GM15510 (cell line): ENCODE data around the gene PHTF1.

ENCODE experiments used
- POLR2A ChIP-seq: IDR thresholded peaks from 3 replicates; pipeline ENCODE4 v1.6.1; 2011; ENCODE audit warnings: borderline replicate concordance; ENCODE audit not compliant: insufficient read length; ENCODE audit errors: extremely low read depth

The PHTF1 gene

GRCh38 chr1:113686891-113687618 lies 72.2 kb downstream of the PHTF1 start:
- TF ChIP-seq POLR2A: no peak

DNA sequence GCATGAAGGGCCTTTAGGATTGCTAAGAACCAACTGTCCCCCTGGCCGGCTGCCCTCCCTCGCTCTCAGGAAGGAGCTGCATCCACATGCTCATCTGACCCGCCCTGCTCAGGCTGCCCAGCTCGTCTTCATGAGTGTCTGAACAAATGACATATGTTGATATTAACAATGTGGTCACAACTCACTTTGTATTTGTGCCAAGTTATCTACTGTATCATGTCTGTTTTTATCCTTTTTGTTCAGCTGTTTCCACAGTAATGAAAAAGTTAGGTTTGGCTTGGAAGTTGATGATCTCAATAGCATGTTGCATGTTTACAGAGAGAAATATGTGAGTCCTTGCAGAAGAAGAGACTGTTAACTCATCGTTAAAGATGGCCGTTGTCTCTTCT lies 75.1 kb downstream of the PHTF1 start:
- no peak for TF ChIP-seq POLR2A

GRCh38 chr1:113683384-113684152 lies 75.7 kb downstream of the PHTF1 start:
- no peak for TF ChIP-seq POLR2A

- no peak for TF ChIP-seq POLR2A
These were observed 77.5 kb downstream of the PHTF1 start for GRCh38 chr1:113681596-113682337.

- TF ChIP-seq POLR2A: no peak
These were observed 81.2 kb downstream of the PHTF1 start for GRCh38 chr1:113678159-113678469.

GRCh38 chr1:113677250-113678158 lies 81.8 kb downstream of the PHTF1 start:
- TF ChIP-seq POLR2A: no peak

GRCh38 chr1:113676524-113676923 lies 82.8 kb downstream of the PHTF1 start:
- TF ChIP-seq POLR2A: no peak

DNA sequence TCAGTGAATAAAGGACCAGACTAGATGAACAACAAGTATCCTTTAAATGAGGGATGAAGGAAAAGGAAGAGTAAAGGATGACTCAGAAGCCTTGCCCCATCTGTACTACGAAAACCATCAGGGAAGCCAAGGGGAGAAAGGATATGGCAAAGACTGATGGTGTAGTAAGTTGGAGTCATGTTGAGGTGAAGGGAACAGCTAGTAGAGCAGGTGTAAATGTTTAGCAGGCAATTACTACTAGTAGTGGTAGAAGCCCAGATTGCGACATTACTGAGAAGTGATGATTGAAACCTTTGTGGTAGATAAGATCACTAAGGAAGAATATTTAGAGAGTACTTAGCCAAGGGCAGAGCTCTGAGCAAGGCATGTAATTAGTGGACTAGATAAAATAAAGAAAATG lies 84.0 kb downstream of the PHTF1 start:
- no peak for TF ChIP-seq POLR2A

- no peak for TF ChIP-seq POLR2A
These were observed 84.7 kb downstream of the PHTF1 start for GRCh38 chr1:113674591-113674990.

DNA sequence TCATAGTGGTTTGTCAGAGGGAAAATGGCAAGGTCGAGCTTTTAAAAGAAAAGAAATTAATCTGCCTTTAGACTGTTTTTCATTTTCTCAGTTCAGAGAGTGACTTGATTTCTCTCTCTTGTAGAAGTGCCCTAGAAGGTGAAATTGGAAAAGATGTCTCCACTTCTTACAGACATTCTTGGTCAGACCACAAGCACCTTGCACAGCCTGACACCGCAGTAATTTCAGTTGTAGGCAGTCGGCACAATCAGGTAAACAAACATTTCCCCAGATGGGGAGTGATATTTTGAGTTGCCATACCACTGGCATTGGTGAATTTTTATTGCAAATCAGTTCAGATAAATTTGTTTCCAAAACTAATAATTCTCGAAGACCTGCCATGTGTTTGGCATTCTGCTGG lies 86.8 kb downstream of the PHTF1 start:
- TF ChIP-seq POLR2A: no peak

- TF ChIP-seq POLR2A: no peak
These were observed 88.6 kb downstream of the PHTF1 start for GRCh38 chr1:113670650-113671049.

DNA sequence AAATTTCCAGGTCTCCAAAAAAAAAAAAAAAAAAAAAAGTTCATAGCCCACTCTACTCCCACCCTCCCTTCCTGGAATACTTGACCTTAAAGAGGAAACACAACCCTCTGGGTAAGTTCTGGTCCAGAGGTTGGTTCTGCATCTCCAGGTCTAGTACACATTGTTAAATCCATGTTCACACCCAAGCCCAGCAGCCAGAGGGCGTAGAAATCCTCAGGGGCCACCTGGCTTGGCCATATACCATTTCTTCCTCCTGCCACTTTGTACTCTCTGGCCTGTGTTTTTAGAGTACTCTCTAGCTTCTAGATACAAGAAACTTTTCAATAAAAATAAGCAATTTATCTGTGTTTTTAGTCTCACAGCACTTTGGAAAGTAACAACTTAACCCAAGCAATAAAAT lies 89.3 kb downstream of the PHTF1 start:
- no peak for TF ChIP-seq POLR2A

DNA sequence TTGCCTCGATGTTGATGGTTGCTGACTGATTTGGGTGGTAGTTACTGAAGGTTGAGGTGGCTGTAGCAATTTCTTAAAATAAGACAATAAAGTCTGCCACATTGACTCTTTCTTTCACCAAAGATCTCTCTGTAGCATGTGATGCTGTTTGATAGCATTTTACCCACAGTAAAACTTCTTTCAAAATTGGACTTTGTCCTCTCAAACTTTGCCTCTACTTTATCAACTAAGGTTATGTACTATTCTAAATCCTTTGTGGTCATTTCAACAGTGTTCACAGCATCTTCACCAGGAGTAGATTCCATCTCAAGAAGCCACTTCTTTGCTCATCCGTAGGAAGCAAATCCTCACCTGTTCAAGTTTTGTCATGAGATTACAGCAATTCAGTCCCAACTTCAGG lies 93.2 kb downstream of the PHTF1 start:
- TF ChIP-seq POLR2A: no peak

GRCh38 chr1:113665071-113665470 lies 94.2 kb downstream of the PHTF1 start:
- TF ChIP-seq POLR2A: no peak
